Dendritic cell treated with granulocyte-macrophage colony-stimulating factor and Interleukin-4, amounts not matched to agents 40 ng/mL and 50 ng/mL, for 4 days (primary cell): ENCODE measurements around the gene CFAP97D1.
A peak's percentile ranks its signal among the peaks of the same experiment; 100 is the strongest.

Source experiments
- H3K27ac Mint-ChIP-seq: one replicate; pipeline ENCODE4 v1.8.0; 2022; ENCODE audit warnings: mild to moderate bottlenecking, mixed read lengths
- H3K27me3 Mint-ChIP-seq: one replicate; pipeline ENCODE4 v1.8.0; 2022; ENCODE audit warnings: mild to moderate bottlenecking, mixed read lengths
- H3K36me3 Mint-ChIP-seq: one replicate; pipeline ENCODE4 v1.8.0; 2022; ENCODE audit warnings: low read depth, mixed read lengths
- H3K4me1 Mint-ChIP-seq: one replicate; pipeline ENCODE4 v1.8.0; 2022; ENCODE audit warnings: low read depth, mixed read lengths
- H3K4me3 Mint-ChIP-seq: one replicate; pipeline ENCODE4 v1.8.0; 2022; ENCODE audit warnings: mild to moderate bottlenecking, moderate library complexity, mixed read lengths
- H3K9me3 Mint-ChIP-seq: one replicate; pipeline ENCODE4 v1.8.0; 2022; ENCODE audit warnings: mixed read lengths
- intact Hi-C: fragments of 100-400 bp; cut with micrococcal nuclease; formaldehyde crosslinking; loops from one replicate; pipeline ENCODE4 v1.15.0; 2022

CFAP97D1 gene

GRCh38 chr17:43814714-43815113, 34.5 kb downstream of the CFAP97D1 start:
- H3K9me3 Mint-ChIP-seq = no peaks in the 10 kb centered on the region
- H3K27ac Mint-ChIP-seq = no peak overlapping the region
- H3K36me3 Mint-ChIP-seq = peaks cover 37% of the 10 kb centered on the region
- intact Hi-C loops = no loop called here
- H3K27me3 Mint-ChIP-seq = no peaks in the 10 kb centered on the region
- no peak overlapping the region for H3K4me3 Mint-ChIP-seq
- peaks cover 19% of the 10 kb centered on the region for H3K4me1 Mint-ChIP-seq

- Mint-ChIP-seq H3K9me3 (no peaks in the 10 kb centered on the region), H3K4me1 (peaks cover 19% of the 10 kb centered on the region), H3K27me3 (no peaks in the 10 kb centered on the region), H3K27ac (no peak overlapping the region), H3K36me3 (peaks cover 40% of the 10 kb centered on the region), H3K4me3 (no peak overlapping the region)
- intact Hi-C loops = no loop called here
Observed at GRCh38 chr17:43816336-43817320, 36.4 kb downstream of the CFAP97D1 start.

- H3K4me1 Mint-ChIP-seq = peaks cover 19% of the 10 kb centered on the region
- intact Hi-C loops = no loop called here
- no peak overlapping the region for H3K27ac Mint-ChIP-seq
- H3K9me3 Mint-ChIP-seq = no peaks in the 10 kb centered on the region
- H3K4me3 Mint-ChIP-seq = no peak overlapping the region
- peaks cover 33% of the 10 kb centered on the region for H3K36me3 Mint-ChIP-seq
- no peaks in the 10 kb centered on the region for H3K27me3 Mint-ChIP-seq
Observed at GRCh38 chr17:43817826-43818225, 37.6 kb downstream of the CFAP97D1 start.

- peaks cover 19% of the 10 kb centered on the region for H3K4me1 Mint-ChIP-seq
- intact Hi-C loops = no loop called here
- no peaks in the 10 kb centered on the region for H3K27me3 Mint-ChIP-seq
- no peak overlapping the region for H3K4me3 Mint-ChIP-seq
- H3K27ac Mint-ChIP-seq = no peak overlapping the region
- H3K9me3 Mint-ChIP-seq = no peaks in the 10 kb centered on the region
- H3K36me3 Mint-ChIP-seq = peaks cover 30% of the 10 kb centered on the region
Observed at GRCh38 chr17:43818966-43819365, 38.7 kb downstream of the CFAP97D1 start.

- no peak overlapping the region for H3K27ac Mint-ChIP-seq
- H3K9me3 Mint-ChIP-seq = no peaks in the 10 kb centered on the region
- intact Hi-C loops = no loop called here
- H3K4me1 Mint-ChIP-seq = peaks cover 8% of the 10 kb centered on the region
- no peak overlapping the region for H3K4me3 Mint-ChIP-seq
- H3K27me3 Mint-ChIP-seq = no peaks in the 10 kb centered on the region
- peaks cover 34% of the 10 kb centered on the region for H3K36me3 Mint-ChIP-seq
Observed at GRCh38 chr17:43820759-43821158, 40.5 kb downstream of the CFAP97D1 start.

GRCh38 chr17:43822570-43823190, 42.4 kb downstream of the CFAP97D1 start:
- H3K4me3 Mint-ChIP-seq = no peak overlapping the region
- no peaks in the 10 kb centered on the region for H3K9me3 Mint-ChIP-seq
- H3K27ac Mint-ChIP-seq = no peak overlapping the region
- peaks cover 37% of the 10 kb centered on the region for H3K36me3 Mint-ChIP-seq
- no peaks in the 10 kb centered on the region for H3K27me3 Mint-ChIP-seq
- intact Hi-C loops = no loop called here
- peaks cover 8% of the 10 kb centered on the region for H3K4me1 Mint-ChIP-seq

- H3K27me3 Mint-ChIP-seq = no peaks in the 10 kb centered on the region
- intact Hi-C loops = no loop called here
Observed at GRCh38 chr17:43823350-43824084, 43.3 kb downstream of the CFAP97D1 start.

GRCh38 chr17:43825567-43825966, 45.3 kb downstream of the CFAP97D1 start:
- H3K36me3 Mint-ChIP-seq = peaks cover 47% of the 10 kb centered on the region
- no peak overlapping the region for H3K4me3 Mint-ChIP-seq
- intact Hi-C loops = no loop called here
- H3K9me3 Mint-ChIP-seq = no peaks in the 10 kb centered on the region
- no peaks in the 10 kb centered on the region for H3K27me3 Mint-ChIP-seq
- H3K4me1 Mint-ChIP-seq = peaks cover 1% of the 10 kb centered on the region
- H3K27ac Mint-ChIP-seq = no peak overlapping the region

More at GRCh38 chr17:43823350-43824084, 43.3 kb downstream of the CFAP97D1 start:
- H3K4me1 Mint-ChIP-seq = peaks cover 8% of the 10 kb centered on the region
- no peak overlapping the region for H3K27ac Mint-ChIP-seq
- H3K4me3 Mint-ChIP-seq = no peak overlapping the region
- peaks cover 39% of the 10 kb centered on the region for H3K36me3 Mint-ChIP-seq
- no peaks in the 10 kb centered on the region for H3K9me3 Mint-ChIP-seq

GRCh38 chr17:43826206-43826605, 46.0 kb downstream of the CFAP97D1 start:
- Mint-ChIP-seq H3K36me3 (peaks cover 43% of the 10 kb centered on the region), H3K4me1 (peaks cover 8% of the 10 kb centered on the region), H3K27me3 (peaks cover 3% of the 10 kb centered on the region), H3K4me3 (no peak overlapping the region), H3K9me3 (no peaks in the 10 kb centered on the region), H3K27ac (no peak overlapping the region)
- intact Hi-C loops = no loop called here

- peaks cover 19% of the 10 kb centered on the region for H3K4me1 Mint-ChIP-seq
- no peaks in the 10 kb centered on the region for H3K9me3 Mint-ChIP-seq
- H3K27ac Mint-ChIP-seq = no peak overlapping the region
- intact Hi-C loops = no loop called here
- H3K36me3 Mint-ChIP-seq = peaks cover 43% of the 10 kb centered on the region
- peaks cover 13% of the 10 kb centered on the region for H3K27me3 Mint-ChIP-seq
- H3K4me3 Mint-ChIP-seq = no peak overlapping the region
Observed at GRCh38 chr17:43827596-43827995, 47.4 kb downstream of the CFAP97D1 start.

- intact Hi-C loops = loop anchor here (5.0 kb wide), 1 partner anchor 52 kb away; the partner anchor contains the start of gene DUSP3
- Mint-ChIP-seq H3K9me3 (no peaks in the 10 kb centered on the region), H3K27me3 (peaks cover 23% of the 10 kb centered on the region), H3K27ac (no peak overlapping the region), H3K4me1 (peaks cover 29% of the 10 kb centered on the region), H3K4me3 (no peak overlapping the region), H3K36me3 (peaks cover 35% of the 10 kb centered on the region)
Observed at GRCh38 chr17:43829738-43830137, 49.5 kb downstream of the CFAP97D1 start.

GRCh38 chr17:43830510-43831140, 50.4 kb downstream of the CFAP97D1 start:
- no peak overlapping the region for H3K27ac Mint-ChIP-seq
- H3K4me3 Mint-ChIP-seq = no peak overlapping the region
- H3K9me3 Mint-ChIP-seq = no peaks in the 10 kb centered on the region
- H3K27me3 Mint-ChIP-seq = peaks cover 28% of the 10 kb centered on the region
- intact Hi-C loops = loop anchor here (5.0 kb wide), 1 partner anchor 53 kb away; the partner anchor contains the start of gene DUSP3
- peaks cover 28% of the 10 kb centered on the region for H3K36me3 Mint-ChIP-seq
- H3K4me1 Mint-ChIP-seq = peaks cover 29% of the 10 kb centered on the region

GRCh38 chr17:43831633-43832032, 51.4 kb downstream of the CFAP97D1 start:
- Mint-ChIP-seq H3K9me3 (no peaks in the 10 kb centered on the region), H3K36me3 (peaks cover 24% of the 10 kb centered on the region), H3K4me3 (peak overlapping the region; percentile 68), H3K27ac (no peak overlapping the region), H3K4me1 (peaks cover 29% of the 10 kb centered on the region), H3K27me3 (peaks cover 32% of the 10 kb centered on the region)
- intact Hi-C loops = loop anchor here (5.0 kb wide), 1 partner anchor 54 kb away; the partner anchor contains the start of gene DUSP3
